ENCODE measurements around the gene MPG. TPM values are rescaled to one million over a fixed set of nuclear protein-coding genes. Genes with fewer than 3 reads are reported as not detected.

MPG gene
- total RNA-seq, 1 experiment from 2014 or later = 60.0 TPM

DNA sequence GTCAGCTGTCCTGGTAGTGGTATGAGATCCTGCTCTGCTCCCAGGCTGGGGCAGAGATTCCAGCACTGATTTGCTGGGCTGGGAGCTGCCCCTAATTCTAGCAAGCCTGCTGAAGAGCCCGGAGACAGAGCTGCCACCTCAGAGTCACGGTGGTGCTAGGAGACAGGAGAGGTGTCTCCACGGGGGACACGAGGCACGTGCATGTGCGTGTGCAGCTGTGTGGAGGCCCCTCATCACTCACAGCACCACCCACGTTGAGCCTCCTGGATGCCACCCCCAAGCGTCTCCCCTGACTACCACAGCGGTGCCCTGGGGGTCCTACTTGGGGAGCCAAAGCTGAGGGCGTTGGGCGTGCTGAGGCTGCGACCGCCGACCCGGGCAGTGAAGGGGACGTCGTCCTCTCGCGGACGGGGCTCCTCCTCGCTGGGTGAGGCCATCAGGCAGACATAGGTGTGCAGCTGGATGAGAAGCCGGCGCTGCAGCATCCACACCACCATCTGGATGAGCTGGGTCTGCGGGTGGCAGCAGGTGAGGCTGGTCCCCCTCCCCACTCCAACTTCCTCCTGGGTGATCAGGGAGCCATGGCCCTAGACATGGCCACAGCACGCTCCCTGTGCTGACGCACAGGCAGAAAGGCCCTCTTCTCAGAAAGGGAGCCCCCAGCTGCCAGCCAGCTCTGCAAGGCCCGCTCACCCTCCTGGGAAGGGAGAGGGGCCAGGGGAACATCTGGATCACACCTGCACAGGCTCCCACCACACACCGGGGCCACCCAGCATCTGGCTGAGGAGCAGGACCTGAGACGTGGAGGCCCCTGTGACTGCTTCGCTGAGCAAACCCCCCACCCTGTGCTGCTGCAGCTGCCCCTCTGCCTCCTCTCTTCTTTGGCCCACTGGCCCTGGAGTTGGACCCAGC is 11.6 kb downstream of the MPG start (continued):
- TF ChIP-seq, protein P1, sequence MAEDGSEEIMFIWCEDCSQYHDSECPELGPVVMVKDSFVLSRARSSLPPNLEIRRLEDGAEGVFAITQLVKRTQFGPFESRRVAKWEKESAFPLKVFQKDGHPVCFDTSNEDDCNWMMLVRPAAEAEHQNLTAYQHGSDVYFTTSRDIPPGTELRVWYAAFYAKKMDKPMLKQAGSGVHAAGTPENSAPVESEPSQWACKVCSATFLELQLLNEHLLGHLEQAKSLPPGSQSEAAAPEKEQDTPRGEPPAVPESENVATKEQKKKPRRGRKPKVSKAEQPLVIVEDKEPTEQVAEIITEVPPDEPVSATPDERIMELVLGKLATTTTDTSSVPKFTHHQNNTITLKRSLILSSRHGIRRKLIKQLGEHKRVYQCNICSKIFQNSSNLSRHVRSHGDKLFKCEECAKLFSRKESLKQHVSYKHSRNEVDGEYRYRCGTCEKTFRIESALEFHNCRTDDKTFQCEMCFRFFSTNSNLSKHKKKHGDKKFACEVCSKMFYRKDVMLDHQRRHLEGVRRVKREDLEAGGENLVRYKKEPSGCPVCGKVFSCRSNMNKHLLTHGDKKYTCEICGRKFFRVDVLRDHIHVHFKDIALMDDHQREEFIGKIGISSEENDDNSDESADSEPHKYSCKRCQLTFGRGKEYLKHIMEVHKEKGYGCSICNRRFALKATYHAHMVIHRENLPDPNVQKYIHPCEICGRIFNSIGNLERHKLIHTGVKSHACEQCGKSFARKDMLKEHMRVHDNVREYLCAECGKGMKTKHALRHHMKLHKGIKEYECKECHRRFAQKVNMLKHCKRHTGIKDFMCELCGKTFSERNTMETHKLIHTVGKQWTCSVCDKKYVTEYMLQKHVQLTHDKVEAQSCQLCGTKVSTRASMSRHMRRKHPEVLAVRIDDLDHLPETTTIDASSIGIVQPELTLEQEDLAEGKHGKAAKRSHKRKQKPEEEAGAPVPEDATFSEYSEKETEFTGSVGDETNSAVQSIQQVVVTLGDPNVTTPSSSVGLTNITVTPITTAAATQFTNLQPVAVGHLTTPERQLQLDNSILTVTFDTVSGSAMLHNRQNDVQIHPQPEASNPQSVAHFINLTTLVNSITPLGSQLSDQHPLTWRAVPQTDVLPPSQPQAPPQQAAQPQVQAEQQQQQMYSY (CRISPR knock-in tag; IDR thresholded peaks at IDR 0.05) = no peak
- TF ChIP-seq FOXJ3 (CRISPR knock-in tag; IDR thresholded peaks at IDR 0.05; ENCODE audit: borderline replicate concordance) (no peak), RORB (CRISPR knock-in tag; IDR thresholded peaks at IDR 0.05) (no peak), MXD4 (CRISPR knock-in tag; IDR thresholded peaks at IDR 0.05; ENCODE audit: borderline replicate concordance) (no peak), ETV6 (CRISPR knock-in tag; IDR thresholded peaks at IDR 0.05) (no peak), TEAD4 (CRISPR knock-in tag; IDR thresholded peaks at IDR 0.05) (no peak)
- TF ChIP-seq, protein P2, sequence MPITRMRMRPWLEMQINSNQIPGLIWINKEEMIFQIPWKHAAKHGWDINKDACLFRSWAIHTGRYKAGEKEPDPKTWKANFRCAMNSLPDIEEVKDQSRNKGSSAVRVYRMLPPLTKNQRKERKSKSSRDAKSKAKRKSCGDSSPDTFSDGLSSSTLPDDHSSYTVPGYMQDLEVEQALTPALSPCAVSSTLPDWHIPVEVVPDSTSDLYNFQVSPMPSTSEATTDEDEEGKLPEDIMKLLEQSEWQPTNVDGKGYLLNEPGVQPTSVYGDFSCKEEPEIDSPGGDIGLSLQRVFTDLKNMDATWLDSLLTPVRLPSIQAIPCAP (CRISPR knock-in tag; IDR thresholded peaks at IDR 0.05) = no peak
- TF ChIP-seq, protein P3, sequence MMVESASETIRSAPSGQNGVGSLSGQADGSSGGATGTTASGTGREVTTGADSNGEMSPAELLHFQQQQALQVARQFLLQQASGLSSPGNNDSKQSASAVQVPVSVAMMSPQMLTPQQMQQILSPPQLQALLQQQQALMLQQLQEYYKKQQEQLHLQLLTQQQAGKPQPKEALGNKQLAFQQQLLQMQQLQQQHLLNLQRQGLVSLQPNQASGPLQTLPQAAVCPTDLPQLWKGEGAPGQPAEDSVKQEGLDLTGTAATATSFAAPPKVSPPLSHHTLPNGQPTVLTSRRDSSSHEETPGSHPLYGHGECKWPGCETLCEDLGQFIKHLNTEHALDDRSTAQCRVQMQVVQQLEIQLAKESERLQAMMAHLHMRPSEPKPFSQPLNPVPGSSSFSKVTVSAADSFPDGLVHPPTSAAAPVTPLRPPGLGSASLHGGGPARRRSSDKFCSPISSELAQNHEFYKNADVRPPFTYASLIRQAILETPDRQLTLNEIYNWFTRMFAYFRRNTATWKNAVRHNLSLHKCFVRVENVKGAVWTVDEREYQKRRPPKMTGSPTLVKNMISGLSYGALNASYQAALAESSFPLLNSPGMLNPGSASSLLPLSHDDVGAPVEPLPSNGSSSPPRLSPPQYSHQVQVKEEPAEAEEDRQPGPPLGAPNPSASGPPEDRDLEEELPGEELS (CRISPR knock-in tag; IDR thresholded peaks at IDR 0.05) = no peak
- TF ChIP-seq, protein P4, sequence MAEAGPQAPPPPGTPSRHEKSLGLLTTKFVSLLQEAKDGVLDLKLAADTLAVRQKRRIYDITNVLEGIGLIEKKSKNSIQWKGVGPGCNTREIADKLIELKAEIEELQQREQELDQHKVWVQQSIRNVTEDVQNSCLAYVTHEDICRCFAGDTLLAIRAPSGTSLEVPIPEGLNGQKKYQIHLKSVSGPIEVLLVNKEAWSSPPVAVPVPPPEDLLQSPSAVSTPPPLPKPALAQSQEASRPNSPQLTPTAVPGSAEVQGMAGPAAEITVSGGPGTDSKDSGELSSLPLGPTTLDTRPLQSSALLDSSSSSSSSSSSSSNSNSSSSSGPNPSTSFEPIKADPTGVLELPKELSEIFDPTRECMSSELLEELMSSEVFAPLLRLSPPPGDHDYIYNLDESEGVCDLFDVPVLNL (CRISPR knock-in tag; IDR thresholded peaks at IDR 0.05; ENCODE audit: borderline replicate concordance, low read depth) = no peak

DNA sequence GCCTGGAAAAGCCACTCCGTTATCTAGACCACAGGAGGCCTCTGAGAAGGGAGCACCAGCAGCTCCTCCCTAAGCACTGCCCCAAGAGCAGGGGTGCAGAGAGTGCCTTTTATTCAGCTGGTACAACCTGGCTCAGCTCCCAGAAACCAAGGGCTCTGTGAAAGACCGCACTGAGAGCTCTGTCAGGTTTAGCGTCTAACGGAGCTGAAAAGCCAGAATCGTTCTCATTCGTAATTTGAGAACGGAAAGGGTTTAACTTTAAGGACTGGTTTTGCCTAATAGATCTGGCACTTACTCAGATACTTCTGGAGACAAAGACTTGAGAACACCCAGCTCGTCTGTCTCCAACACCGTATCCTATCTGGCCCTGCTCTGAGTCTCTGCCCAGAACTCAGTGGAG is 13.5 kb downstream of the MPG start:
- H3K36me3 Mint-ChIP-seq = peaks cover 16% of the 10 kb centered on the region; the same call in 1 of the 2 replicates
- DNase-seq (ENCODE audit: low spot score) = no peak
- no peak overlapping the region for H3K4me3 Mint-ChIP-seq
- POLR2A ChIA-PET = interaction anchor here (0.8 to 1.0 kb wide), 2 partner anchors 19 to 26 kb away, joined by 3 to 4 read pairs; partner anchors contain the start of gene RHBDF1
- CTCF ChIA-PET = interaction anchor here (1.0 to 11.4 kb wide), 5 partner anchors 13 to 26 kb away, joined by 3 to 493 read pairs (median 7); partner anchors contain the start of gene RHBDF1
- H3K9me3 Mint-ChIP-seq = no peaks in the 10 kb centered on the region
- H3K4me1 Mint-ChIP-seq = no peaks in the 10 kb centered on the region
- peak overlapping the region; percentile 12; the same call in 1 of the 2 replicates for H3K27ac Mint-ChIP-seq
- TF ChIP-seq HMGA2 (CRISPR knock-in tag; IDR thresholded peaks at IDR 0.05) = no peak
- no peak for TF ChIP-seq ESRRA (CRISPR knock-in tag; IDR thresholded peaks at IDR 0.05; ENCODE audit: borderline replicate concordance)
- TF ChIP-seq ZNF263 (CRISPR knock-in tag; IDR thresholded peaks at IDR 0.05; ENCODE audit: low read depth) = peak; percentile 24; the same call in 1 of the 2 replicates
- TF ChIP-seq ZNF423 (CRISPR knock-in tag; IDR thresholded peaks at IDR 0.05) = no peak
- no peak for TF ChIP-seq JAZF1 (CRISPR knock-in tag; IDR thresholded peaks at IDR 0.05)
- TF ChIP-seq SMAD4 (CRISPR knock-in tag; IDR thresholded peaks at IDR 0.05) = no peak
- ATAC-seq = no peak
- no peaks in the 10 kb centered on the region for H3K27me3 Mint-ChIP-seq (ENCODE audit: low read depth)

Data from WTC11 (cell line).